ENCODE data around the gene DEPDC5. TPM values are rescaled to one million over a fixed set of nuclear protein-coding genes. Genes with fewer than 3 reads are reported as not detected.

DEPDC5 gene
- total RNA-seq, 4 donors from 2014 or later, result 6.6 to 12.2 (median 10.4) TPM

GRCh38 chr22:31719850-31720471, 33.9 kb upstream of the DEPDC5 start:
- H3K27ac ChIP-seq, result no peak overlapping the region
- H3K36me3 ChIP-seq, result peaks cover 4 to 68% of the 10 kb centered on the region in 2 donors
- TF ChIP-seq POLR2A (IDR thresholded peaks at IDR 0.05), result no peak
- TF ChIP-seq CTCF (IDR thresholded peaks at IDR 0.05 in 4 of 5, conservative IDR thresholded peaks at IDR 0.05 in 1 of 5), result no peak
- no peak for DNase-seq
- no peak overlapping the region for H3K4me3 ChIP-seq
- in situ Hi-C loops (cut with MboI; ENCODE audit: low sequenced_read_pairs in 4 of 4), result no loop called here
- no peaks in the 10 kb centered on the region for H3K27me3 ChIP-seq
- no peaks in the 10 kb centered on the region for H3K9me3 ChIP-seq
- no peak for ATAC-seq
- intact Hi-C loops (cut with DNase I; ENCODE audit: low total_unique reads), result no loop called here
- no peaks in the 10 kb centered on the region for H3K4me1 ChIP-seq

GRCh38 chr22:31723723-31724122, 30.1 kb upstream of the DEPDC5 start:
- no peak for DNase-seq
- no peak for ATAC-seq
- Histone ChIP-seq H3K36me3 (peaks cover 0 to 48% of the 10 kb centered on the region in 2 donors), H3K27me3 (no peaks in the 10 kb centered on the region), H3K9me3 (no peaks in the 10 kb centered on the region), H3K4me3 (no peak overlapping the region), H3K4me1 (peaks cover 5% of the 10 kb centered on the region in 2 donors), H3K27ac (no peak overlapping the region)
- intact Hi-C loops (cut with DNase I; ENCODE audit: low total_unique reads), result no loop called here
- in situ Hi-C loops (cut with MboI; ENCODE audit: low sequenced_read_pairs in 4 of 4), result no loop called here
- TF ChIP-seq POLR2A (IDR thresholded peaks at IDR 0.05) (no peak), CTCF (IDR thresholded peaks at IDR 0.05 in 4 of 5, conservative IDR thresholded peaks at IDR 0.05 in 1 of 5) (no peak)

GRCh38 chr22:31726692-31727091, 27.1 kb upstream of the DEPDC5 start:
- intact Hi-C loops (cut with DNase I; ENCODE audit: low total_unique reads) (no loop called here), in situ Hi-C loops (cut with MboI; ENCODE audit: low sequenced_read_pairs in 4 of 4) (no loop called here)
- Histone ChIP-seq H3K27me3 (no peaks in the 10 kb centered on the region), H3K4me3 (no peak overlapping the region), H3K27ac (no peak overlapping the region), H3K9me3 (no peaks in the 10 kb centered on the region), H3K36me3 (peaks cover 0 to 25% of the 10 kb centered on the region in 2 donors), H3K4me1 (peaks cover 5% of the 10 kb centered on the region in 2 donors)
- no peak for ATAC-seq
- no peak for DNase-seq
- no peak for TF ChIP-seq CTCF (IDR thresholded peaks at IDR 0.05 in 4 of 5, conservative IDR thresholded peaks at IDR 0.05 in 1 of 5)
- no peak for TF ChIP-seq POLR2A (IDR thresholded peaks at IDR 0.05)

GRCh38 chr22:31728857-31729256, 25.0 kb upstream of the DEPDC5 start:
- in situ Hi-C loops (cut with MboI; ENCODE audit: low sequenced_read_pairs in 4 of 4), result no loop called here
- no peak overlapping the region for H3K4me3 ChIP-seq
- intact Hi-C loops (cut with DNase I; ENCODE audit: low total_unique reads), result no loop called here
- TF ChIP-seq CTCF (IDR thresholded peaks at IDR 0.05 in 4 of 5, conservative IDR thresholded peaks at IDR 0.05 in 1 of 5), result no peak
- TF ChIP-seq POLR2A (IDR thresholded peaks at IDR 0.05), result no peak
- DNase-seq (no peak), ATAC-seq (peak in 1 of 2 donors; percentile 57)
- peaks cover 0 to 17% of the 10 kb centered on the region in 2 donors for H3K36me3 ChIP-seq
- no peak overlapping the region for H3K27ac ChIP-seq
- peaks cover 5% of the 10 kb centered on the region in 2 donors for H3K4me1 ChIP-seq
- H3K27me3 ChIP-seq, result no peaks in the 10 kb centered on the region
- no peaks in the 10 kb centered on the region for H3K9me3 ChIP-seq

- in situ Hi-C loops (cut with MboI; ENCODE audit: low sequenced_read_pairs in 4 of 4) (no loop called here), intact Hi-C loops (cut with DNase I; ENCODE audit: low total_unique reads) (no loop called here)
- Histone ChIP-seq H3K36me3 (peaks cover 0 to 2% of the 10 kb centered on the region in 2 donors), H3K27ac (peak overlapping the region in 2 of 4 donors; percentile 35 to 53), H3K27me3 (no peaks in the 10 kb centered on the region), H3K9me3 (no peaks in the 10 kb centered on the region), H3K4me3 (no peak overlapping the region), H3K4me1 (peaks cover 5% of the 10 kb centered on the region in 2 donors)
- no peak for DNase-seq
- no peak for TF ChIP-seq CTCF (IDR thresholded peaks at IDR 0.05 in 4 of 5, conservative IDR thresholded peaks at IDR 0.05 in 1 of 5)
- no peak for TF ChIP-seq POLR2A (IDR thresholded peaks at IDR 0.05)
- ATAC-seq, result peak in 1 of 2 donors; percentile 49
Measured at GRCh38 chr22:31730344-31730711, 23.5 kb upstream of the DEPDC5 start.

Measured in gastrocnemius medialis (tissue), 4 donors.